Mucosa of rectum (tissue), 2 donors: ENCODE results near the gene PIEZO2.

Experiments used
- H3K27ac ChIP-seq, 2 donors: one replicate each; pipeline ENCODE4 v1.7.0; 2013; ENCODE audit warnings: inconsistent platforms in 2 of 2, low read depth in 2 of 2, low read length in 2 of 2
- H3K27me3 ChIP-seq, 2 donors: one replicate each; pipeline ENCODE4 v1.7.0; 2013; ENCODE audit warnings: low read length in 2 of 2; ENCODE audit not compliant: control insufficient read depth in 2 of 2, insufficient read depth in 2 of 2
- H3K36me3 ChIP-seq, 2 donors: one replicate each; pipeline ENCODE4 v1.7.0; 2013; ENCODE audit warnings: low read length in 2 of 2; ENCODE audit not compliant: control insufficient read depth in 2 of 2, insufficient read depth in 2 of 2
- H3K4me1 ChIP-seq, 2 donors: one replicate each; pipeline ENCODE4 v1.7.0; 2013; ENCODE audit warnings: low read length in 2 of 2, mild to moderate bottlenecking in 1 of 2; ENCODE audit not compliant: control insufficient read depth in 2 of 2, insufficient read depth in 2 of 2
- H3K4me3 ChIP-seq, 2 donors: one replicate each; pipeline ENCODE4 v1.7.0; 2013; ENCODE audit warnings: low read length in 2 of 2
- H3K9ac ChIP-seq, 2 donors: one replicate each; pipeline ENCODE4 v1.7.0; 2013; ENCODE audit warnings: low read length in 2 of 2, low read depth in 1 of 2, mild to moderate bottlenecking in 1 of 2
- H3K9me3 ChIP-seq, 2 donors: one replicate each; pipeline ENCODE4 v1.7.0; 2013; ENCODE audit warnings: low read length in 2 of 2; ENCODE audit not compliant: control insufficient read depth in 2 of 2
- donor health status: healthy.
- donor health status: Normal muscosa, but diverticular disease.

PIEZO2 gene

GRCh38 chr18:10912790-10913545, 236.4 kb downstream of the PIEZO2 start:
- Histone ChIP-seq H3K27me3 (no peaks in the 10 kb centered on the region), H3K9me3 (no peaks in the 10 kb centered on the region), H3K27ac (no peak overlapping the region), H3K4me1 (no peaks in the 10 kb centered on the region), H3K36me3 (no peaks in the 10 kb centered on the region), H3K9ac (no peak overlapping the region), H3K4me3 (no peak overlapping the region)

GRCh38 chr18:10909724-10910123, 239.6 kb downstream of the PIEZO2 start:
- Histone ChIP-seq H3K9ac (no peak overlapping the region), H3K36me3 (no peaks in the 10 kb centered on the region), H3K4me3 (no peak overlapping the region), H3K27ac (no peak overlapping the region), H3K4me1 (no peaks in the 10 kb centered on the region), H3K27me3 (no peaks in the 10 kb centered on the region), H3K9me3 (no peaks in the 10 kb centered on the region)

- Histone ChIP-seq H3K4me1 (no peaks in the 10 kb centered on the region), H3K9me3 (no peaks in the 10 kb centered on the region), H3K9ac (no peak overlapping the region), H3K27me3 (no peaks in the 10 kb centered on the region), H3K36me3 (no peaks in the 10 kb centered on the region), H3K27ac (no peak overlapping the region), H3K4me3 (no peak overlapping the region)
These were observed 240.6 kb downstream of the PIEZO2 start for GRCh38 chr18:10908760-10909159.

- no peaks in the 10 kb centered on the region for H3K36me3 ChIP-seq
- H3K4me1 ChIP-seq, result no peaks in the 10 kb centered on the region
- no peaks in the 10 kb centered on the region for H3K27me3 ChIP-seq
- H3K9ac ChIP-seq, result no peak overlapping the region
- H3K4me3 ChIP-seq, result no peak overlapping the region
- H3K27ac ChIP-seq, result no peak overlapping the region
- no peaks in the 10 kb centered on the region for H3K9me3 ChIP-seq
These were observed 241.6 kb downstream of the PIEZO2 start for GRCh38 chr18:10907749-10908148.

- H3K9me3 ChIP-seq, result no peaks in the 10 kb centered on the region
- H3K4me1 ChIP-seq, result no peaks in the 10 kb centered on the region
- no peaks in the 10 kb centered on the region for H3K27me3 ChIP-seq
- H3K27ac ChIP-seq, result no peak overlapping the region
- H3K9ac ChIP-seq, result no peak overlapping the region
- H3K4me3 ChIP-seq, result no peak overlapping the region
- H3K36me3 ChIP-seq, result no peaks in the 10 kb centered on the region
These were observed 248.0 kb downstream of the PIEZO2 start for GRCh38 chr18:10901329-10901728.

GRCh38 chr18:10900435-10900834, 248.9 kb downstream of the PIEZO2 start:
- H3K9me3 ChIP-seq, result no peaks in the 10 kb centered on the region
- no peak overlapping the region for H3K9ac ChIP-seq
- H3K4me3 ChIP-seq, result no peak overlapping the region
- H3K4me1 ChIP-seq, result no peaks in the 10 kb centered on the region
- H3K36me3 ChIP-seq, result no peaks in the 10 kb centered on the region
- H3K27me3 ChIP-seq, result no peaks in the 10 kb centered on the region
- no peak overlapping the region for H3K27ac ChIP-seq

GRCh38 chr18:10899481-10899880, 249.9 kb downstream of the PIEZO2 start:
- Histone ChIP-seq H3K27me3 (no peaks in the 10 kb centered on the region), H3K36me3 (no peaks in the 10 kb centered on the region), H3K27ac (no peak overlapping the region), H3K4me1 (no peaks in the 10 kb centered on the region), H3K9me3 (no peaks in the 10 kb centered on the region), H3K9ac (no peak overlapping the region), H3K4me3 (no peak overlapping the region)

GRCh38 chr18:10898417-10898974, 250.9 kb downstream of the PIEZO2 start:
- H3K4me3 ChIP-seq, result no peak overlapping the region

GRCh38 chr18:10896851-10897250, 252.5 kb downstream of the PIEZO2 start:
- Histone ChIP-seq H3K27me3 (no peaks in the 10 kb centered on the region), H3K27ac (no peak overlapping the region), H3K4me1 (no peaks in the 10 kb centered on the region), H3K36me3 (no peaks in the 10 kb centered on the region), H3K9me3 (no peaks in the 10 kb centered on the region), H3K9ac (no peak overlapping the region), H3K4me3 (no peak overlapping the region)

More at GRCh38 chr18:10898417-10898974, 250.9 kb downstream of the PIEZO2 start:
- no peak overlapping the region for H3K27ac ChIP-seq
- no peaks in the 10 kb centered on the region for H3K27me3 ChIP-seq
- no peaks in the 10 kb centered on the region for H3K9me3 ChIP-seq
- H3K9ac ChIP-seq, result no peak overlapping the region
- H3K36me3 ChIP-seq, result no peaks in the 10 kb centered on the region
- H3K4me1 ChIP-seq, result no peaks in the 10 kb centered on the region

- H3K9me3 ChIP-seq, result no peaks in the 10 kb centered on the region
- no peak overlapping the region for H3K4me3 ChIP-seq
- H3K36me3 ChIP-seq, result no peaks in the 10 kb centered on the region
- no peak overlapping the region for H3K27ac ChIP-seq
- H3K4me1 ChIP-seq, result no peaks in the 10 kb centered on the region
- no peaks in the 10 kb centered on the region for H3K27me3 ChIP-seq
- H3K9ac ChIP-seq, result no peak overlapping the region
These were observed 253.4 kb downstream of the PIEZO2 start for GRCh38 chr18:10895976-10896375.
